HepG2 (cell line): ENCODE results near the gene EYA4. TPM values are rescaled to one million over a fixed set of nuclear protein-coding genes. Genes with fewer than 3 reads are reported as not detected.

Source experiments
- ATAC-seq: fragments of 200-7000 bp; cut with Tn5 transposase; 3 replicates; pipeline ENCODE4 v1.9.1; 2020; ENCODE audit warnings: mild to moderate bottlenecking, moderate library complexity
- BruUV-seq: library from RNA; stranded (reverse); fragments of 400-500 nt; replicated peaks from 2 replicates; lab custom pipeline; 2021; lab: Mats Ljungman, UMichigan
- CTCF ChIA-PET: fragments of 300-600 bp; formaldehyde crosslinking; extraction: SDS; loops from one replicate; lab custom pipeline; 2021; ENCODE audit warnings: low total read pairs, inconsistent platforms, low intra/inter-chr PET ratio; lab: Yijun Ruan, JAX
- POLR2A ChIA-PET: fragments of 350-600 bp; sonication (Branson Sonifier 250); formaldehyde crosslinking; loops from one replicate; lab custom pipeline; 2020; ENCODE audit warnings: antibody characterized with exemption, inconsistent platforms; lab: Yijun Ruan, JAX
- DNase-seq: peaks from one replicate; pipeline ENCODE4 v3.0.0-alpha.2; 2015; ENCODE audit warnings: low spot score
- FAIRE-seq: peaks from 3 replicates; lab custom pipeline; 2011; peaks lifted over from hg19 to GRCh38; lab: Jason Lieb, UNC
- H2AFZ ChIP-seq: one replicate; pipeline ENCODE4 v1.6.1; 2011; ENCODE audit warnings: low read length, inconsistent platforms
- H3K27ac ChIP-seq: fragments of 300-600 bp; 3 replicates; pipeline ENCODE4 v1.8.0; 2011; ENCODE audit warnings: mixed run types, mild to moderate bottlenecking, mixed read lengths, low read length, inconsistent platforms; ENCODE audit not compliant: insufficient read depth; ENCODE audit errors: extremely low read length
- H3K27me3 ChIP-seq, 2 experiments: fragments of 200-600 bp in 1 of 2; 2 replicates in 1 of 2; 3 replicates in 1 of 2; pipeline versions ENCODE4 v1.6.0 to v1.8.0; 2011; ENCODE audit warnings: low read length in 2 of 2, mild to moderate bottlenecking in 2 of 2, moderate library complexity in 2 of 2, inconsistent platforms in 1 of 2; ENCODE audit not compliant: insufficient read depth in 2 of 2, control insufficient read depth in 1 of 2
- H3K36me3 ChIP-seq, 2 experiments: fragments of 200-600 bp in 1 of 2; replicated peaks in 1 of 2; 2 replicates in 1 of 2; 3 replicates in 1 of 2; pipeline versions ENCODE4 v1.5.1 to v1.8.0; 2011; ENCODE audit warnings: low read length in 2 of 2, inconsistent platforms in 1 of 2; ENCODE audit not compliant: insufficient read depth in 2 of 2, control insufficient read depth in 1 of 2
- H3K4me1 ChIP-seq: 2 replicates; pipeline ENCODE4 v1.5.1; 2012; ENCODE audit warnings: low read length, inconsistent platforms; ENCODE audit not compliant: insufficient read depth
- H3K4me2 ChIP-seq: 2 replicates; pipeline ENCODE4 v1.6.0; 2011; ENCODE audit warnings: low read depth, low read length, inconsistent platforms
- H3K4me3 ChIP-seq, 3 experiments: fragments of 200-600 bp in 1 of 3; sonication (generic), shearing (Covaris generic) in 1 of 3; replicated peaks in 1 of 3; 2 replicates each; pipeline ENCODE4 v1.5.1; 2011 to 2016; ENCODE audit warnings: low read length in 3 of 3, inconsistent platforms in 2 of 3, low read depth in 2 of 3, mild to moderate bottlenecking in 2 of 3, control low read depth in 1 of 3, mixed read lengths in 1 of 3; ENCODE audit not compliant: insufficient read depth in 1 of 3
- H3K79me2 ChIP-seq: one replicate; pipeline ENCODE4 v1.6.1; 2011; ENCODE audit warnings: low read length, inconsistent platforms; ENCODE audit not compliant: insufficient read depth
- H3K9ac ChIP-seq: 2 replicates; pipeline ENCODE4 v1.6.0; 2011; ENCODE audit warnings: mild to moderate bottlenecking, low read depth, low read length, inconsistent platforms; ENCODE audit not compliant: insufficient read depth
- H3K9me3 ChIP-seq: 2 replicates; pipeline ENCODE4 v1.5.1; 2012; ENCODE audit warnings: mild to moderate bottlenecking, low read length
- H4K20me1 ChIP-seq: 2 replicates; pipeline ENCODE4 v1.6.0; 2011; ENCODE audit warnings: inconsistent platforms, mild to moderate bottlenecking, low read length, moderate library complexity; ENCODE audit not compliant: insufficient read depth
- AKAP8 ChIP-seq: sonication (generic); formaldehyde crosslinking; IDR thresholded peaks from 2 replicates; pipeline ENCODE4 v1.5.1; 2020; ENCODE audit warnings: mild to moderate bottlenecking, missing genetic modification reagents
- FOXM1 ChIP-seq: sonication (generic); formaldehyde crosslinking; IDR thresholded peaks from 2 replicates; pipeline ENCODE4 v1.5.0; 2020; ENCODE audit warnings: missing genetic modification reagents
- FUBP1 ChIP-seq: sonication (generic); formaldehyde crosslinking; IDR thresholded peaks from 2 replicates; pipeline ENCODE4 v1.5.1; 2020; ENCODE audit warnings: missing genetic modification reagents, mild to moderate bottlenecking, borderline replicate concordance
- GATAD2A ChIP-seq: IDR thresholded peaks from 2 replicates; pipeline ENCODE4 v1.6.1; 2016
- GFI1 ChIP-seq: sonication (generic); formaldehyde crosslinking; IDR thresholded peaks from 2 replicates; pipeline ENCODE4 v1.5.0; 2020; ENCODE audit warnings: missing genetic modification reagents, mild to moderate bottlenecking, borderline replicate concordance
- ISL2 ChIP-seq: sonication (generic); formaldehyde crosslinking; IDR thresholded peaks from 2 replicates; pipeline ENCODE4 v1.5.0; 2020; ENCODE audit warnings: missing genetic modification reagents
- MAF1 ChIP-seq: sonication (generic); formaldehyde crosslinking; IDR thresholded peaks from 2 replicates; pipeline ENCODE4 v1.5.0; 2020; ENCODE audit warnings: missing genetic modification reagents, borderline replicate concordance
- NRL ChIP-seq: sonication (generic); formaldehyde crosslinking; IDR thresholded peaks from 2 replicates; pipeline ENCODE4 v1.5.0; 2020; ENCODE audit warnings: missing genetic modification reagents, mild to moderate bottlenecking, moderate library complexity, borderline replicate concordance
- PPARG ChIP-seq: conservative IDR thresholded peaks from 2 replicates; pipeline ENCODE4 v1.6.1; 2016; ENCODE audit warnings: missing biosample characterization, missing genetic modification reagents
- SNAPC5 ChIP-seq: sonication (generic); formaldehyde crosslinking; IDR thresholded peaks from 2 replicates; pipeline ENCODE4 v1.8.1; 2023; ENCODE audit warnings: mild to moderate bottlenecking, missing genetic modification reagents, borderline replicate concordance
- TERF1 ChIP-seq: sonication (generic); formaldehyde crosslinking; IDR thresholded peaks from 2 replicates; pipeline ENCODE4 v1.8.0; 2022; ENCODE audit warnings: mild to moderate bottlenecking, missing genetic modification reagents, moderate library complexity
- ZNF138 ChIP-seq: sonication (generic); formaldehyde crosslinking; IDR thresholded peaks from 2 replicates; pipeline ENCODE4 v1.5.0; 2020; ENCODE audit warnings: mild to moderate bottlenecking, low read depth, missing genetic modification reagents
- ZNF451 ChIP-seq: sonication (generic); formaldehyde crosslinking; IDR thresholded peaks from 2 replicates; pipeline ENCODE4 v1.5.0; 2020; ENCODE audit warnings: mild to moderate bottlenecking, missing genetic modification reagents
- ZNF510 ChIP-seq: sonication (generic); formaldehyde crosslinking; IDR thresholded peaks from 2 replicates; pipeline ENCODE4 v1.4.0; 2020; ENCODE audit warnings: low read depth, mild to moderate bottlenecking, missing genetic modification reagents
- ZNF652 ChIP-seq: IDR thresholded peaks from 2 replicates; pipeline ENCODE4 v1.6.1; 2016; ENCODE audit warnings: low read depth, borderline replicate concordance
- ZNF75D ChIP-seq: sonication (generic); formaldehyde crosslinking; IDR thresholded peaks from 2 replicates; pipeline ENCODE4 v1.8.1; 2023; ENCODE audit warnings: missing genetic modification reagents, mild to moderate bottlenecking, borderline replicate concordance
- WGBS: methylation state at CpG from one replicate; pipeline ENCODE4 v1.1.6; 2017; ENCODE audit warnings: low lambda C conversion rate; 5-methylcytosine and 5-hydroxymethylcytosine counted together
- in situ Hi-C: cut with HindIII; loops from 2 replicates; pipeline ENCODE4 v1.10.0; 2017; ENCODE audit warnings: low pct_unique_long_range_greater_than_20kb; ENCODE audit not compliant: extremely low pct_ligation_motif_present
- intact Hi-C: fragments of 100-400 bp; cut with micrococcal nuclease; formaldehyde crosslinking; loops from one replicate; pipeline ENCODE4 v1.10.0; 2022; ENCODE audit not compliant: unreplicated experiment
- polyA plus RNA-seq, 8 experiments: library from polyadenylated mRNA; depleted of rRNA in 3 of 8; stranded (reverse) in 7 of 8; unstranded in 1 of 8; fragments of >200 nt; fragmentation: Illumina TruSeq in 4 of 8; extraction: Trizol in 4 of 8; gene quantifications; 2 replicates each; pipeline versions ENCODE4 v1.2.1 to v1.2.3, GENCODE V29; 2011 to 2016; ENCODE audit warnings: low read depth in 4 of 8, missing spikeins in 1 of 8, mixed read lengths in 1 of 8; ENCODE audit not compliant: insufficient read depth in 1 of 8
- total RNA-seq, 5 experiments: library from RNA; depleted of rRNA; stranded (reverse); fragments of >200 nt; fragmentation: Illumina TruSeq; extraction: Trizol; gene quantifications; 2 replicates each; pipeline ENCODE4 v1.2.3, GENCODE V29; 2016; ENCODE audit warnings: low read depth in 1 of 5

Gene EYA4
- total and polyA plus RNA-seq, 2 of the 13 experiments (the other 11 are each of a cell fraction or from before 2014, with no cell fraction given) = not detected

GRCh38 chr6:133380047-133380446 is 138.9 kb downstream of the EYA4 start:
- no peaks in the 10 kb centered on the region; the same call in 1 of the 2 replicates for H4K20me1 ChIP-seq
- in situ Hi-C loops = no loop called here
- H3K4me1 ChIP-seq = no peaks in the 10 kb centered on the region
- DNase-seq (no peak), ATAC-seq (no peak), FAIRE-seq (no peak)
- no peaks in the 10 kb centered on the region for H3K9me3 ChIP-seq
- H3K4me3 ChIP-seq = no peak overlapping the region
- H3K9ac ChIP-seq = no peak overlapping the region
- TF ChIP-seq ZNF652 (CRISPR knock-in tag) = no peak
- TF ChIP-seq ISL2 = no peak
- no peak for TF ChIP-seq GFI1 (CRISPR knock-in tag)
- no peak for TF ChIP-seq MAF1 (CRISPR knock-in tag)
- no peak for TF ChIP-seq NRL
- no peak for TF ChIP-seq SNAPC5 (CRISPR knock-in tag)
- no peak for TF ChIP-seq TERF1 (CRISPR knock-in tag)
- no peak for TF ChIP-seq ZNF451 (CRISPR knock-in tag)
- TF ChIP-seq FOXM1 (CRISPR knock-in tag) = no peak
- no peak for TF ChIP-seq ZNF510 (CRISPR knock-in tag)
- no peak for TF ChIP-seq GATAD2A (CRISPR knock-in tag)
- no peak for TF ChIP-seq FUBP1 (CRISPR knock-in tag)
- TF ChIP-seq ZNF75D (CRISPR knock-in tag) = no peak
- TF ChIP-seq ZNF138 (CRISPR knock-in tag) = no peak
- TF ChIP-seq AKAP8 (CRISPR knock-in tag) = no peak
- no peak for TF ChIP-seq PPARG
- BruUV-seq = no TSS peak
- POLR2A ChIA-PET = no interaction called here
- no peaks in the 10 kb centered on the region for H3K36me3 ChIP-seq
- CTCF ChIA-PET = no interaction called here
- H3K79me2 ChIP-seq = no peaks in the 10 kb centered on the region
- H2AFZ ChIP-seq = no peak overlapping the region
- H3K27ac ChIP-seq = no peak overlapping the region
- H3K27me3 ChIP-seq = no peaks in the 10 kb centered on the region
- no peak overlapping the region for H3K4me2 ChIP-seq
- WGBS = 0% methylated on average over 1 of the region's 1 CpG
- intact Hi-C loops = no loop called here
